Activated CD8-positive, alpha-beta memory T cell treated with anti-CD3 and anti-CD28 coated beads, Interleukin-2, amount 50 U/mL, for 4 hours (primary cell): ENCODE measurements around the gene NATD1.
"Not testable (repeated sequence)": the region's sequence is repeated elsewhere in the genome, so short reads cannot be mapped to it uniquely, and the experiment has no call there.

Experiments
- DNase-seq: peaks from one replicate; pipeline ENCODE4 v3.0.0-alpha.2; 2020

Gene NATD1

GRCh38 chr17:21243516-21244303 is 9.5 kb downstream of the NATD1 start:
- DNase-seq = no peak

- no peak for DNase-seq
Measured at GRCh38 chr17:21242780-21243515, 10.3 kb downstream of the NATD1 start.

- DNase-seq = no peak
Measured at GRCh38 chr17:21242026-21242697, 11.0 kb downstream of the NATD1 start.

- DNase-seq = no peak
Measured at GRCh38 chr17:21241564-21241963, 11.6 kb downstream of the NATD1 start.

- no peak for DNase-seq
Measured at GRCh38 chr17:21240369-21241055, 12.7 kb downstream of the NATD1 start.

GRCh38 chr17:21239680-21240368 is 13.4 kb downstream of the NATD1 start:
- no peak for DNase-seq

GRCh38 chr17:21235921-21236320 is 17.3 kb downstream of the NATD1 start:
- no peak for DNase-seq

- no peak for DNase-seq
Measured at GRCh38 chr17:21233581-21234347, 19.4 kb downstream of the NATD1 start.

- DNase-seq = no peak
Measured at GRCh38 chr17:21232033-21232749, 21.0 kb downstream of the NATD1 start.

GRCh38 chr17:21231533-21231932 is 21.7 kb downstream of the NATD1 start:
- DNase-seq = no peak

- DNase-seq = no peak
Measured at GRCh38 chr17:21228845-21229244, 24.4 kb downstream of the NATD1 start.

GRCh38 chr17:21228111-21228510 is 25.1 kb downstream of the NATD1 start:
- no peak for DNase-seq

- DNase-seq = not testable (repeated sequence)
Measured at GRCh38 chr17:21227277-21227676, 25.9 kb downstream of the NATD1 start.

- DNase-seq = no peak
Measured at GRCh38 chr17:21223086-21223485, 30.1 kb downstream of the NATD1 start.

GRCh38 chr17:21218831-21219380 is 34.3 kb downstream of the NATD1 start:
- no peak for DNase-seq

- DNase-seq = no peak
Measured at GRCh38 chr17:21218101-21218500, 35.1 kb downstream of the NATD1 start.

GRCh38 chr17:21217346-21217745 is 35.9 kb downstream of the NATD1 start:
- DNase-seq = no peak

GRCh38 chr17:21215935-21216334 is 37.3 kb downstream of the NATD1 start:
- no peak for DNase-seq

- no peak for DNase-seq
Measured at GRCh38 chr17:21214777-21215541, 38.3 kb downstream of the NATD1 start.
